ENCODE results near the gene RETREG2.
A peak's percentile ranks its signal among the peaks of the same experiment; 100 is the strongest.

Gene RETREG2

GRCh38 chr2:219171231-219171651 is 6.8 kb upstream of the RETREG2 start:
- no peak for DNase-seq

GRCh38 chr2:219172231-219173154 is 5.6 kb upstream of the RETREG2 start:
- DNase-seq, result peak; percentile 32

- peak; percentile 41 for DNase-seq
Measured at GRCh38 chr2:219173176-219173575, 4.9 kb upstream of the RETREG2 start.

- no peak for DNase-seq
Measured at GRCh38 chr2:219174146-219174545, 3.9 kb upstream of the RETREG2 start.

- no peak for DNase-seq
Measured at GRCh38 chr2:219174801-219175200, 3.3 kb upstream of the RETREG2 start.

- DNase-seq, result no peak
Measured at GRCh38 chr2:219175486-219175885, 2.6 kb upstream of the RETREG2 start.

GRCh38 chr2:219175928-219176817 is 1.9 kb upstream of the RETREG2 start:
- DNase-seq, result peak; percentile 69

- peak; percentile 91 for DNase-seq
Measured at GRCh38 chr2:219176818-219177551, 1.1 kb upstream of the RETREG2 start, which contains the start of gene CNPPD1. TSS of gene CNPPD1 (minus strand) at chr2:219176925. CDS start at chr2:219176828, 97 bp downstream.

GRCh38 chr2:219178377-219179175 is 501 bp downstream of the RETREG2 start:
- peak; percentile 73 for DNase-seq

GRCh38 chr2:219179601-219180465 is 1.8 kb downstream of the RETREG2 start:
- DNase-seq, result no peak

GRCh38 chr2:219180961-219181360 is 2.9 kb downstream of the RETREG2 start:
- no peak for DNase-seq

GRCh38 chr2:219181531-219181930 is 3.5 kb downstream of the RETREG2 start:
- DNase-seq, result no peak

GRCh38 chr2:219182331-219183150 is 4.5 kb downstream of the RETREG2 start:
- DNase-seq, result no peak

GRCh38 chr2:219183151-219183772 is 5.2 kb downstream of the RETREG2 start:
- DNase-seq, result no peak

GRCh38 chr2:219184121-219184520 is 6.0 kb downstream of the RETREG2 start:
- DNase-seq, result no peak

GRCh38 chr2:219186754-219187456 is 8.8 kb downstream of the RETREG2 start:
- no peak for DNase-seq

- no peak for DNase-seq
Measured at GRCh38 chr2:219197388-219197787, 19.3 kb downstream of the RETREG2 start.

GRCh38 chr2:219198974-219199373 is 20.9 kb downstream of the RETREG2 start:
- no peak for DNase-seq

All from activated CD8-positive, alpha-beta memory T cell treated with anti-CD3 and anti-CD28 coated beads, Interleukin-2, amount 50 U/mL, for 48 hours (primary cell).